Adipocyte (in vitro differentiated cells): ENCODE measurements around the gene ANKRD2.
"Not testable (repeated sequence)": the region's sequence is repeated elsewhere in the genome, so short reads cannot be mapped to it uniquely, and the experiment has no call there.

ENCODE experiments used
- DNase-seq: peaks from one replicate; pipeline ENCODE4 v3.0.0-alpha.2; 2015; ENCODE audit warnings: low read depth
- H3K27me3 ChIP-seq: replicated peaks from 2 replicates; pipeline ENCODE4 v1.7.0; 2013; ENCODE audit warnings: mild to moderate bottlenecking, low read length, moderate library complexity; ENCODE audit not compliant: control insufficient read depth, insufficient read depth
- H3K36me3 ChIP-seq: 2 replicates; pipeline ENCODE4 v1.7.0; 2013; ENCODE audit warnings: low read length, mild to moderate bottlenecking, moderate library complexity; ENCODE audit not compliant: control insufficient read depth, insufficient read depth, severe bottlenecking
- H3K4me1 ChIP-seq: 2 replicates; pipeline ENCODE4 v1.7.0; 2013; ENCODE audit warnings: mild to moderate bottlenecking, low read length, moderate library complexity; ENCODE audit not compliant: control insufficient read depth, insufficient read depth
- H3K4me3 ChIP-seq: 2 replicates; pipeline ENCODE4 v1.7.0; 2013; ENCODE audit warnings: mild to moderate bottlenecking, low read length, moderate library complexity
- H3K9ac ChIP-seq: 2 replicates; pipeline ENCODE4 v1.7.0; 2013; ENCODE audit warnings: mild to moderate bottlenecking, low read length, moderate library complexity
- H3K9me3 ChIP-seq: 2 replicates; pipeline ENCODE4 v1.7.0; 2013; ENCODE audit warnings: mild to moderate bottlenecking, low read length, moderate library complexity; ENCODE audit not compliant: control insufficient read depth

Gene ANKRD2

GRCh38 chr10:97548828-97549455, 23.6 kb upstream of the ANKRD2 start:
- H3K9ac ChIP-seq: no peak overlapping the region
- H3K4me3 ChIP-seq: no peak overlapping the region
- H3K4me1 ChIP-seq: peaks cover 41% of the 10 kb centered on the region
- H3K36me3 ChIP-seq: no peaks in the 10 kb centered on the region
- no peaks in the 10 kb centered on the region for H3K9me3 ChIP-seq
- H3K27me3 ChIP-seq: no peaks in the 10 kb centered on the region
- DNase-seq: no peak

GRCh38 chr10:97549587-97550322, 22.8 kb upstream of the ANKRD2 start:
- Histone ChIP-seq H3K36me3 (no peaks in the 10 kb centered on the region), H3K9me3 (no peaks in the 10 kb centered on the region)
- DNase-seq: peak; percentile 55

DNA sequence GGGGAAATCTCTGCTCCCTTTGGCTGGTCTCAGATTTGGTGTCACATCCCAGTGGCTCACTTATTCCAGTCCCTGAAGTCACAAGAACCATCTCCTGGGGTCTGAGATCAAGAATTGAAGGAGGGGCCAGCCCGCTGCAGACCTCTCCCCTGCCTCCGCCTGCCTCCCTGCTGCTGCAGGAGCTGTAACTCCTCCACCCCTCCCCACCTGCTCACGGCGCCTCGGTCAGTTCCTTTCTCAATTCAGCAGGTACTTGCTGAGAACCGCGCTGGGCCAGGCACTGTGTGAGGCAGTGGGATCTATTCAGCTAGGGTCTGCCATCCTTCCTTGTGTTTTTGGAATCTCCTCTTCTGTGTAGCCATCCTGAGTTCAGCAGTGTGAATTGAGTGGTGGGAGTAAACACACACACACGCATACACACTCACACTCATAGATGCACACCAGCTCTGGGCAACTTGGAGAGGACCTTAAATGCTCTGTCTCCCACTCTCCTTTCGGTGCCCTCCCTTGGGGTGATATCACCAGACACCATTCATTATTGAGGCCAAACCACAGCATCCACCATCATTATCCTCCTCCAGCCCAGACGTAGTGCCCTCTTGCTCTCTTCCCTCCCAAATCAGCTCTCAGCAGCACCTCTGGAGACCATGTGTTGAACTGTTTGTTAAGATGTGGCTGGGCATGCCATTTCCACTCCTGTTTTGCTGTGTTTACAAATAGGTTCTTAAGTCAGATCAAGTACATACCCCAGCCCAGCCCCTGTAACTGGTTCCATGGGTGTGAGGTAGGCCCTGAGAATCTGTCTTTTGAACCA, 22.0 kb upstream of the ANKRD2 start:
- Histone ChIP-seq H3K4me3 (no peak overlapping the region), H3K27me3 (no peaks in the 10 kb centered on the region), H3K9me3 (no peaks in the 10 kb centered on the region), H3K36me3 (no peaks in the 10 kb centered on the region), H3K4me1 (peaks cover 41% of the 10 kb centered on the region), H3K9ac (peak overlapping the region; percentile 76)
- no peak for DNase-seq

More at GRCh38 chr10:97549587-97550322, 22.8 kb upstream of the ANKRD2 start:
- H3K9ac ChIP-seq: peak overlapping the region; percentile 76
- H3K4me3 ChIP-seq: no peak overlapping the region
- H3K27me3 ChIP-seq: no peaks in the 10 kb centered on the region
- peaks cover 41% of the 10 kb centered on the region for H3K4me1 ChIP-seq

- no peak overlapping the region for H3K9ac ChIP-seq
- peaks cover 41% of the 10 kb centered on the region for H3K4me1 ChIP-seq
- no peak overlapping the region for H3K4me3 ChIP-seq
- H3K27me3 ChIP-seq: no peaks in the 10 kb centered on the region
- H3K36me3 ChIP-seq: no peaks in the 10 kb centered on the region
- H3K9me3 ChIP-seq: no peaks in the 10 kb centered on the region
- no peak for DNase-seq
Measured at GRCh38 chr10:97551271-97551670, 21.3 kb upstream of the ANKRD2 start.

- H3K27me3 ChIP-seq: no peaks in the 10 kb centered on the region
Measured at GRCh38 chr10:97553575-97554031, 19.0 kb upstream of the ANKRD2 start.

DNA sequence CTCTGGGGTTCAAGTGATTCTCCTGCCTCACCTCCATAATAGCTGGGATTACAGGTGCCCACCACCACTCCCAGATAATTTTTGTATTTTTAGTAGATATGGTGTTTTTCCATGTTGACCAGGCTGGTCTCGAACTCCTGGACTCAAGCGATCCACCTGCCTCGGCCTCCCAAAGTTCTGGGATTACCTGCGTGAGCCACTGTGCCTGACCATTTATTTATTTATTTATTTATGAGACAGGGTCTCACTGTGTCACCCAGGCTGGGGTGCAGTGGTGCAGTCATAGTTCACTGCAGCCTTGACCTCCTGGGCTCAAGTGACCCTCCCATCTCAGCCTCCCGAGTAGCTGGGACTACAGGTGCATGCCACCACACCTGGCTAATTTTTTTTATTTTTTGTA, 18.2 kb upstream of the ANKRD2 start:
- not testable (repeated sequence) for H3K36me3 ChIP-seq, H3K9ac ChIP-seq

More at GRCh38 chr10:97553575-97554031, 19.0 kb upstream of the ANKRD2 start:
- Histone ChIP-seq H3K4me1 (peaks cover 35% of the 10 kb centered on the region), H3K4me3 (no peak overlapping the region), H3K36me3 (no peaks in the 10 kb centered on the region), H3K9ac (peak overlapping the region; percentile 3), H3K9me3 (no peaks in the 10 kb centered on the region)
- peak; percentile 90 for DNase-seq

DNA sequence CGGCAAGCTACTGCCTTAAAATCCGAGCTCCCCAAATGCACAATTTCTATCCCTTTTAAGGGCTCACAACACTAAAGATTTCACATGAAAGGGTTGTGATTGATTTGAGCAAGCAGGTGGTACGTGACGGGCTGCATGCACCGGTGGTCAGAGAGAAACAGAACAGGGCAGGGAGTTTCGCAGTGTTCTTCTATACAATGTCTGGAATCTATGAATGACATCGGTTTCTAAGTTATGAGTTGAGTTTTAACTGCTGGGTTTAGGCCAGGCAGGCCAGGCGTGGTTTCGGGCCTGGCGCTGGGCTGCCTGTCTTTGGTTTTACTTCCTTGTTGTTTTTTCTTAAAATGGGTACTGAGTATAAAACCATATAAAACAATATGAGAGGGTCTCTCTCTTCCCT, 17.0 kb upstream of the ANKRD2 start:
- not testable (repeated sequence) for H3K4me3 ChIP-seq

More for the DNA sequence above, 18.2 kb upstream of the ANKRD2 start:
- not testable (repeated sequence) for H3K27me3 ChIP-seq, H3K9me3 ChIP-seq, H3K4me3 ChIP-seq, DNase-seq
- peaks cover 31% of the 10 kb centered on the region for H3K4me1 ChIP-seq

DNA sequence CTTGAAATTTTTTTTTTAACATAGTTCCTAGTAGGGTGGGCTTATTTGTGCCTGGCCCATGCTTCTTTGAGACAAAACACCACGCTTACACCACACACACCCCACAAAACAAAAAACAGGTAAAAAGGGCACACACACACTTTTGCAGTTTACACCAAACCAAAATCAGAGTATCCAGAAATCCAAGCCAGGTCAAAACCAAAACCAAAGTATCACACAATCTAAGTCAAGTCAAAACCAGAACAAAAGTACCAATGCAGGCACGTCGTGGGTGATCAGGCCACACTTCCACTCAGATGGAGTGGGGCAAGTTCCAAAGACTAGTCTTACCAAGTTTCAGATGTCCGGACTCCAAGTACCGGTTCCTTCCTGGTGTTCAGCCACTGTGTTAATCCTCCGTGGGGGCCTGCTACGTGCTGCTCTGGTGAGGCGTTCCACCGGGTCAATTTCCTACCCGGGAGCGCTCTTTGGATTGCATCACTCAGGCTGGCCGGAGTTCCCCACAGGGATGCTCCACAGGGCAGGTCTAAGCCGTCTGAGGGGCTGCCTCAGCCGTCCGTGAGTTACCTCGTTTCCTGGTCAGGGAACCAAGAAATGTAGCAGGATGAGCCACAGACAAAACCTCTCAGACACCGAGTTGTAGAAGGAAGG, 11.7 kb upstream of the ANKRD2 start:
- H3K36me3 ChIP-seq, DNase-seq, H3K4me1 ChIP-seq, H3K9me3 ChIP-seq, H3K27me3 ChIP-seq: not testable (repeated sequence)
- Histone ChIP-seq H3K4me3 (peak overlapping the region; percentile 76), H3K9ac (peak overlapping the region; percentile 70)

More for the DNA sequence above, 17.0 kb upstream of the ANKRD2 start:
- not testable (repeated sequence) for H3K36me3 ChIP-seq, H3K9ac ChIP-seq, H3K27me3 ChIP-seq, DNase-seq, H3K9me3 ChIP-seq
- peaks cover 22% of the 10 kb centered on the region for H3K4me1 ChIP-seq

DNA sequence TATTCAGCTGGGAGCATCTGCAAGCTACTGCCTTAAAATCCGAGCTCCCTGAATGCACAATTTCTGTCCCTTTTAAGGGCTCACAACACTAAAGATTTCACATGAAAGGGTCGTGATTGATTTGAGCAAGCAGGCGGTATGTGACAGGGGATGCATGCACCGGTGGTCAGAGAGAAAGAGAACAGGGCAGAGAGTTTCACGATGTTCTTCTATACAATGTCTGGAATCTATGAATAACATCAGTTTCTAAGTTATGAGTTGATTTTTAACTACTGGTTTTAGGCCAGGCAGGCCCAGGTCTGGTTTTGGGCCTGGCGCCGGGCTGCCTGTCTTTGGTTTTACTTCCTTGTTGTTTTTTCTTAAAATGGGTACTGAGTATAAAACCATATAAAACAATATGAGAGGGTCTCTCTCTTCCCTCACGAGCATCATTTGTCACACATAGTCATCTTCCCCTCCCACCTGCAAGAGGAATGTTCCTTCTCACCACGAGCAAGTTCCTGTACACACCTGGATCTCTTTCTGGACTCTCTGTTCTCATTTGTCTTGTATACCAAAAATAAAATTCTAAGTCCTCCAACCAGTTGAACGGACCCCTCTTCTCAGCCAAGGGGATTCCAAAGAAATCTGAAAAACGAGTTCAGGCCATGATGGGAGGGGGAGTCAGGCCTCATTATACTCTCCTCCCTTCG, 11.0 kb upstream of the ANKRD2 start:
- peak overlapping the region; percentile 70 for H3K9ac ChIP-seq
- not testable (repeated sequence) for H3K36me3 ChIP-seq, DNase-seq, H3K27me3 ChIP-seq, H3K9me3 ChIP-seq, H3K4me1 ChIP-seq
- peak overlapping the region; percentile 76 for H3K4me3 ChIP-seq

- not testable (repeated sequence) for H3K9ac ChIP-seq, H3K27me3 ChIP-seq, H3K4me3 ChIP-seq, DNase-seq, H3K36me3 ChIP-seq, H3K9me3 ChIP-seq, H3K4me1 ChIP-seq
Measured at GRCh38 chr10:97562329-97562728, 10.2 kb upstream of the ANKRD2 start.
